T-helper 2 cell (primary cell): ENCODE measurements around the gene PTPRD.

ENCODE experiments used
- DNase-seq, 5 experiments: peaks; one replicate each; pipeline versions ENCODE4 v3.0.0 to v3.0.0-alpha.2; 2012 to 2022

The PTPRD gene

GRCh38 chr9:8391132-8391531 lies 2221.7 kb downstream of the PTPRD start:
- DNase-seq: no peak

GRCh38 chr9:8390571-8390970 lies 2222.2 kb downstream of the PTPRD start:
- no peak for DNase-seq

DNA sequence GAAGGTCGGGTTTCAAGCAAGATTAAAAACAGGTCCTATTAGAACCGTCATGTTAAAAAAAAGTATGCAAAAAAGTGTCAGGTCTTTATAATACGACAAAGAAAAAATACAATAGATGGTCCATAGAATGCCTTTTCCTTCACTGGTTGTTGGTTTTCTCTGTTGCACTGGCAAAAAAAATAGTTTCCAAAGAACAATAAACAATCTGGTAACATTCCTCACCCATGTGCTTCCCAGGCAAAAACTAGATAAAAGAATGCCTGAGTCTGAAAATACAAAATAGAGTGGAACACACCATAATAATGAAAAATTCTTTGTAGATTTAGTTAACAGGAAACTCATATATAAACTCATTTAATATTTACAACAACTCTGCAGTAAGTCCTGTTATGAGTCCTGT lies 2223.3 kb downstream of the PTPRD start:
- no peak for DNase-seq

DNA sequence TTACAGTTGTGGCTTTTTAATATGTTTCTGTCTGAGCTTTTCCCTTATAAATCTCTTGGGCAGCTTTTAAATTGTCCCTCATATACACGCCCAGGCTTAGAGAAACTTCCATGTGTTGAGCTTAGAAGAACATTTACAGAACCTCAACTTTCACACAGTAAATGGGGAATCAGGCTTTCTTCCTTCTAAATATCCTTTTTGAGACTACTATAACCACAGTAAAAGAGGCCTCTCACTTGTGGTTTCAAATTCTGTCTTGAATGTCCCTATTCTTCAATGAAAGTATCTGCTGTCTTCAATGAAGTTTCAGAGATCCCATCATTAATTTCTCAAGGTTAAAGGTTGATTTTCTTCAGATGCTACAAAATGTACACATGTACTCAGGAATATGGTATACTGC lies 2224.7 kb downstream of the PTPRD start:
- no peak for DNase-seq

DNA sequence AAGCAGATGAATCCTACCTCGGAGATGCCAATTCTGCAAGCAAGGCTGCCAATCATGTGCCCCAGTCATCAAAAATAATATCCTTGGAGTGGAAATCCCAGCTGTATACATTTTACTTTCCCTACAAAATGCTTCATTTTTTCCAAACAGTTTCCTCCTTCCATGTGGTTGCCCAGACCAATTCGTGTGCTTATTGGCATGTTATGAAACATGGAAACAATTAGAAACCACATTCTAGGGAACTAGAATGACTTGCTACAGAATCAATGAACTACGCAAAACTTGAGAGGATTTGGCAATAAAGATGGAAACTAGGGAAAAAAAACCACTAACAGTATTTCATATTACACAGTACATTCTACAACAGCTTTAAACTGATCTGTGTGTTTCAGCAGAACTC lies 2228.7 kb downstream of the PTPRD start:
- no peak for DNase-seq

DNA sequence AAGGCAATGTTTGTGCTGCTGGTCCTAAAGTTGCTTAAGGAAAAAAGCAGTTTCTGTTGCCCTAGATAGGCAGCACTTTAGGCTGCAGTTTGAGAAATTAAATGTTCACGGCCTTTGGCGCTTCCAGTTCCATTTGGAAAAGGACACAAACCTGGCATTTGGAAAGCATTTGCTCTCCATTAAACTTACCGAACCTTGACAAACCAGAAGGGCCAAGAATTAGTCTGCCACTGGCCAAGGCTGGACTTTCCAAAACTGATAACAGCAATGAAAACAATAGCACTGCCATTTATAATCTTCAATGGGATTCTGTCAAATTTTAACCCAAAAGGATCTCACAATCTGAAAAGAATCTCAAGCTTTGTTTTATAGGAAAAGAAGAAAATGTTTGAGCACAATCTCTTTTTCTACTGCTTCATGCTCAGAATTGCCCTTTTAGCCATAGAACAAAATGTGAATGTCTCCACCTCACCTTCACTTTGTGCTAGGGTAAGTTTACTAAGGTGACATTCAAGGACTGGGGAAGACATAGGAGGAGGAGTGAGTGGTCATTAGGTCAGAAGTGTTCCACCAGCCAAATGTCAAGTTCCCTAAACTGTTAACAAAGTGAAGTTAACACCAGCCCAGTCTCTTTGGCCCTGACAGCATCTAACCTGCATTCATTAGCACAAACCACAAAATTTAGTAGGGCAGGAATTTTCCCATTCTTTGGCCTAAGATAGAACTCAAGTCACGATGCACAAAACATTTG lies 2229.8 kb downstream of the PTPRD start:
- DNase-seq: no peak

DNA sequence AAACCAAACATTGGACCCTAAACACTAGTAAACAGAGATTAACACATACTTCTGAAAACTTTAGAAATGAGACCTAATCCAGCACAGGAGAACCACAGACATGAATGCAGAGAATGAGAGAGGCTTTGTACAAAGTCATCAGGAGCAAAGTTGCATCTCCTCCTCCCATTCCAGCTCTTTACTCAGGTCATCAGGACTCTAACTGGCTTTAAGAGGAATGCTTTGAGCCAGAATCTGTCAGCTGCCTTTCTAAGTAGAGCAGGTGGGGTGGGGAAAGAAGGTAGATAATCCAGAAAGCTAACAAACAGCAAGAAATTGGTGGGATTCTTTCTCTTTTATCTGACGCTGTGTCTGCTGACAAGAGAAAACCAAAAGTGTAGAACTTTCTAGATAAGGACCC lies 2230.5 kb downstream of the PTPRD start:
- no peak for DNase-seq

DNA sequence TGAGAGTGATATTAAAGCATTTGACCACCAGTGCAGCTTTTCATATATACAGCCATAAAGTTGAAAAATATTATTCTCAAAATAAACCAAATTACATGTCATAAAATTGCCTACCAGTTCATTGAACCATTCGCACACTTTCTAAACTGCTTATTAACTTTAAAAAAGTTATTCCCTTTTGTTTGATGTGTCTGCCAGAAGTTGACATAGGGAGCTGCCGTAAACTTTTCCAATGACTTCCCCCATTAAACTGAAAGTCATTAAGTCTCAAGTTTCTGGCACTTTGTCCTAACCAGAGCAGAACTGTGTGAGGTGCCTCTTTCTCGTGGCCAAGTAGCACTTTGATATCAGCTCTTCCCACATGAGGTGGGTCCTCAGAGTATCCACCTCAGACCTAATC lies 2231.2 kb downstream of the PTPRD start:
- no peak for DNase-seq

DNA sequence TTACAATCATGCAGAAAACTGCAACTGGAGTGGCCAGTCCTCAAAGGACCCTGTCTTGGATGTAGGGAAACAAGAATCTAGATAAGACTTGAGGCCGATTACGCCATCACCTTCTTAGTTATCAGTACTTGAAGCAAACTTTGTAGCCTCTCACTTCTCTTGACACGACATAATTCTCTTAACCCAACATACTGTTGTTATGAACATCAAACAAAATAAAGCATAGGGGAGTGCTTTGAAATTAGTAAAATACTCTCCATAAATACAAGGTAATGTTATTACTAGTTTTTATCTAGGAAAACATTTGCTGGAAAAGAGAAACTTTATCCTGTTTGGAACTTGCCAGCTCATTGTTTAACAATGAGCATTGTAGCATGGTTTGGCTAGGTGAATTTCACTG lies 2238.3 kb downstream of the PTPRD start:
- DNase-seq: no peak

GRCh38 chr9:8371686-8372085 lies 2241.1 kb downstream of the PTPRD start:
- no peak for DNase-seq

DNA sequence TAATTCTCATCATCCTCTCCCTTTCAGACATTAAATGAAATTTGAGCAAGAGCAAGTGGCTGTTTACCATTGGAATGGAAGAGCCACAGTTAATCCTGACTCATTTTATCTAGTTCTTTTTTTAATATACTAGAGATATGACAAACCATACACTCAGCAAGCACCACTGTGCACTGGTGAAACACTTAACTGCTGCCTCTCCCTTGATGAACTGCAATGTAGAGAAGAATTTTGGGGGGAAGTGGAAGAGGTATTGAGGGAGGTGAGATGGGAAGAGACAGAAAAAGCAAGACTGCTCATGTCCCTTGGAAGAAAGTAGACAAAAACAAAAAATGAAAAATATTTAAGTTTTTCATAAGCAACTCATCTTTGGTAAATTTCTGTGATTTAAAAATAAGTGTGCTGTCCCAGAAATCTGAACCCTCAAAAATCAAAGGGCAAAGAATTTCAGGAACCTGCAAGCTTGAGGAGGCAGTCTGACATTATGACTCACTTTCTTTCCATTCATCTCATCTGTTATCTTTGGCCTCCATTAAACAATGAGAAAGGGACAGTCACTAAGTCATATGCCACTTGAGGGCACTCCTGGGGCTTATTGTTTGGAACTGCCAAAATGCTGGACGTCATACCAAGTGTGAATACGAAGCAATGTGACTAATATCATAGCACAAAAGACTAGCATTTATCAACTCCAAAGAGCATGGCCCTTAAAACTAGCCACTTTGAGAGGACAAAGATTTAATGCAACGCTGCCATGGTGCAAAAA lies 2246.5 kb downstream of the PTPRD start:
- DNase-seq: no peak

DNA sequence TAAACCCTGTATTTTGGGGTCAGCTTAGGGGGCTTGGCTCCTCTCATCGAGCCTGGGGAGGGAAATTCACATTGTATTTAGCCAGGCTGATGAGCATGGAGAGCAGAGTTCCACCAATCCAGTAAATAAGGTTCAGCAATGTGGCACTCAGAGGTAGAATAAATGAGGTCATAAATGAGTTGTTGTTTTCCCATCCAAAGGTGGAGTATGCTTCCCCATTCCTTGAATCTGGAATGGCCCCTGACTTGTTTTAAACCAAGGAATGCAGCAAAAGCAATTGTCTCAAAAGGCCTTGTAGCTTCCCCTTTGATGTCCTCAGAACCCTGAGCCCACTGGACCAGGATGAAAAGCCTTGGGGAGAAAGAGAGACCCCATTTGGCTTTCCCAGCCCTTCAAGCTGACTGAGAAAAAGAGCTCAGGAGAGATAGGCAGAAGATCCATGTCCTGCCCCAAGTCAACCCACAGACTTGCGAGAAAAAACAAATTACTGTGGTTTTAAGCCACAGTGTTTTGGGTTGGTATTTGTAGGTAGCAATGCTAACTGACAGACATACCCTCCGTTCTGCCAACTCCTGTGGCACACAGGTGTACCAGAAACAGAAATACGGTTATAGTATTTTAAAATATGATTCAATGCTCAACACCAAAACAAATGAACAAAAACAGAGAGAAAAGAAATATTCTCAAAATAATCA lies 2247.2 kb downstream of the PTPRD start:
- DNase-seq: no peak

GRCh38 chr9:8365029-8365428 lies 2247.8 kb downstream of the PTPRD start:
- no peak for DNase-seq

DNA sequence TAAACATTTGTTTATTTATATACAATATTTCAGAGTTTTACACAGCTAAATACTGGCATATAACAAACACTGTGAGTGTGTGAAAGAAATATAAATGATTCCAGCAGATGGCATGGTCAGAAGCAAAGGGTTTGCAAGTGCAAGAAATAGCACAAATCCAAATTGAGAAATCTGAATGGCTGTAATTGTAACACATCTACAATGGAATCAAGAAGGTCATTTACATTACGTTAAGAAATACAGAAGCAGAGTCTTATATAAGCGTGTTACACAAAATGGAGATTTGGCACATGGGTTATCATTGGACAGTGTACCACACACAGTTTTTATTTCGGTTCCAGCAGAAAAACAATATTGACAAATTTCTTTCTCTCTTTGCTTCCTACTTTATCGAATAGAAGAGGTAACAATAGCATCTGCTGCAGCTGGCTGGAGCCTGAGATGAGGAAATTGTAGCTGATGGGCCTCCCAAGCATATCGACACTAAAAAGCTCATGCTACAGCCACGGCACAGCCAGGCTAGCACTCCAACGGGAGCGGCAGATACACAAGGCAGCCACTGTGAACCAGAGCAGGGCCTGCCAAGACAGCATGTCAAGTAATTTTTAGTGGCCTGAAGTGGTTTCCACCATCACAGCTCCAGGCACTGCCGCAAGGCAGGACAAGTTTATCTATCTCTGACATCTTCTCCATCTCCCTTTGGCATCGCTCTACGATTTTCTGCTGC lies 2248.6 kb downstream of the PTPRD start:
- no peak for DNase-seq

GRCh38 chr9:8362250-8362649 lies 2250.6 kb downstream of the PTPRD start:
- no peak for DNase-seq

DNA sequence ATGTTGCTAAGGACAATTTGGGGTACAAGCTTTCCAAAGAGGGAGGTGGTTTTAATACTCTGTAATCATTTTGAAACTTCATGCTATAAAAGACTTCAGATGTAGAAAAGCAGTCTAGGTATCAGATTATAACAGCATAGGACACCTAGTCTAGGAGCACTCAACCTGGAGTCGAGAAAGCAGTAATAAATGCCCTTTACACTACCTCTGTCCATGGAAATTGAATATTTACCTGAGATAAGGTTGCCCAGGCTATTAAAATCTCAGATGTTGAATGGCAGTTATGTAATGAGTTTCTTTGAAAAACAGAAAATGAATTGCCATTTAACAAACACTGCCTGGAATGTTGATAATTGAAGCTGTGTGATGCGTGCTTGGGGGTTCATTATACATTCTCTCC lies 2251.4 kb downstream of the PTPRD start:
- no peak for DNase-seq

DNA sequence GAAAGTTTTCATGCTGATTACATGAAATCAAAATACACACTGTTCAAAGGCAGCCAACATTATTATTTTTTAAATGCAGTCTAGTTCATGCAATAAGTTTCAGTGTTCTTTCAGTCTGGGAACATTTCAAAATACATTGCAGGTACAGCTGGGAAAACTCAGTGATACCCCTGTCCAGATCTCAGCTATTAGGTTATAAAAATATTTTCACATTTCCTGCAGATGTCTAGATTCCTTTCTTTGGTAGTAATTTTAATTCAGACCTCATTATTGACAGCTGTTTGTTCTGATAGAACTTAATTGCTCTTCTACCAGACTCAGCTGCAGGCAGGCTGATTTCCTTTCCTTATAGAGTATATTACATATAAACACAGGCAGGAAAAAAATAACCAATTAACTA lies 2256.4 kb downstream of the PTPRD start:
- DNase-seq: no peak

- no peak for DNase-seq
Measured at GRCh38 chr9:8351436-8351835, 2261.4 kb downstream of the PTPRD start.

GRCh38 chr9:8349901-8350300 lies 2262.9 kb downstream of the PTPRD start:
- no peak for DNase-seq

- DNase-seq: no peak
Measured at GRCh38 chr9:8349376-8349775, 2263.4 kb downstream of the PTPRD start.

GRCh38 chr9:8348756-8349155 lies 2264.0 kb downstream of the PTPRD start:
- no peak for DNase-seq

DNA sequence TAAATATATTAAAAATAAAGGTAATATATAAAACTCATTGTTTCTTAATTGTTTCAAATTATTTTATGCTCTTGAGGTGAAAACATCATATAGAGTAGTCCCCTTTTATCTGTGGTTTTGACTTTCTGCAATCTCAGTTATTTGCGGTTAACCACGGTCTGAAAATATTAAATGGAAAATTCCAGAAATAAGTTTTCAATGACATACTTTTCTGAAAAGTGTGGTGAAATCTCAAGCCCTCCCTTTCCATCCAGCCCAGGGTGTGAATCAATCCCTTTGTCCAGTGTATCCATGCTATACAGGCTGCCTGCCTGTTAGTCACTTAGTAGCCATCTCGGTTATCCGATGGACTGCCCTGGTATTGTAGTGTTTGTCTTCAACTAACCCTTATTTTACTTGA lies 2266.5 kb downstream of the PTPRD start:
- no peak for DNase-seq
